NCI-H146 treated with DMSO at 0.1 percent for 48 hours (cell line): ENCODE measurements around the gene ZNF391.
"Not testable (repeated sequence)": the region's sequence is repeated elsewhere in the genome, so short reads cannot be mapped to it uniquely, and the experiment has no call there.

Experiments
- DNase-seq: peaks from one replicate; lab custom pipeline; 2025; ENCODE audit not compliant: unreplicated experiment; lab: John Stamatoyannopoulos, UW

The ZNF391 gene

GRCh38 chr6:27388293-27389197, at the start of gene ZNF391:
Gene ZNF391, plus strand, starts transcription at chr6:27388759. Its CDS starts 11,612 bp downstream, at chr6:27400371.
- DNase-seq = peak; percentile 42

GRCh38 chr6:27352850-27353249, 35.7 kb upstream of the ZNF391 start:
- DNase-seq = no peak

- no peak for DNase-seq
These were observed 29.8 kb upstream of the ZNF391 start for GRCh38 chr6:27358786-27359185.

- DNase-seq = no peak
These were observed 29.3 kb upstream of the ZNF391 start for GRCh38 chr6:27359231-27359630.

GRCh38 chr6:27368202-27368601, 20.4 kb upstream of the ZNF391 start:
- no peak for DNase-seq

GRCh38 chr6:27370391-27370790, 18.2 kb upstream of the ZNF391 start:
- DNase-seq = no peak

- peak; percentile 27 for DNase-seq
These were observed 13.5 kb upstream of the ZNF391 start for GRCh38 chr6:27374824-27375612.

GRCh38 chr6:27375613-27376079, 12.9 kb upstream of the ZNF391 start:
- no peak for DNase-seq

GRCh38 chr6:27378406-27378805, 10.2 kb upstream of the ZNF391 start:
- DNase-seq = not testable (repeated sequence)

GRCh38 chr6:27381001-27381400, 7.6 kb upstream of the ZNF391 start:
- DNase-seq = not testable (repeated sequence)

- no peak for DNase-seq
These were observed 5.5 kb upstream of the ZNF391 start for GRCh38 chr6:27383011-27383410.

- DNase-seq = no peak
These were observed 5.1 kb upstream of the ZNF391 start for GRCh38 chr6:27383481-27383880.

- no peak for DNase-seq
These were observed 4.1 kb downstream of the ZNF391 start for GRCh38 chr6:27392623-27393022.

- DNase-seq = no peak
These were observed 5.5 kb downstream of the ZNF391 start for GRCh38 chr6:27394073-27394472.

- no peak for DNase-seq
These were observed 12.5 kb downstream of the ZNF391 start for GRCh38 chr6:27400877-27401642.

- DNase-seq = no peak
These were observed 17.5 kb downstream of the ZNF391 start for GRCh38 chr6:27406085-27406484.

- no peak for DNase-seq
These were observed 18.7 kb downstream of the ZNF391 start for GRCh38 chr6:27407153-27407814.

- DNase-seq = no peak
These were observed 25.7 kb downstream of the ZNF391 start for GRCh38 chr6:27414300-27414699.

- no peak for DNase-seq
These were observed 26.4 kb downstream of the ZNF391 start for GRCh38 chr6:27414996-27415395.

- DNase-seq = no peak
These were observed 27.3 kb downstream of the ZNF391 start for GRCh38 chr6:27415898-27416297.

- DNase-seq = no peak
These were observed 30.8 kb downstream of the ZNF391 start for GRCh38 chr6:27419363-27419762.
